Esophagus squamous epithelium (tissue), 4 donors: ENCODE results near the gene BAHD1.

ENCODE experiments used
- CTCF ChIP-seq, 6 experiments: fragments of 450-650 bp in 4 of 6; fragments of 200-600 bp in 2 of 6; sonication (generic) in 2 of 6; IDR thresholded peaks; one replicate each; pipeline ENCODE4 v1.5.1; 2016 to 2019; ENCODE audit warnings: antibody characterized with exemption in 6 of 6, mild to moderate bottlenecking in 4 of 6, moderate library complexity in 4 of 6
- POLR2A ChIP-seq, 4 donors: fragments of 450-650 bp; IDR thresholded peaks; one replicate each; pipeline ENCODE4 v1.6.1; 2017; ENCODE audit warnings: antibody characterized with exemption in 4 of 4, mild to moderate bottlenecking in 4 of 4, moderate library complexity in 3 of 4

GRCh38 chr15:40493089-40493840, 52.5 kb downstream of the BAHD1 start:
- TF ChIP-seq CTCF (IDR thresholded peaks at IDR 0.05) (no peak), POLR2A (IDR thresholded peaks at IDR 0.05) (no peak)
